GM21367 (cell line): Measurements from ENCODE around the gene MAP7D2.
A peak's percentile ranks its signal among the peaks of the same experiment; 100 is the strongest.

Experiments
- ATAC-seq: cut with Tn5 transposase; IDR thresholded peaks from one replicate; pipeline ENCODE4 v1.9.1; 2021; ENCODE audit not compliant: unreplicated experiment

Gene MAP7D2

GRCh38 chrX:20046223-20046622 is 70.5 kb downstream of the MAP7D2 start:
- no peak for ATAC-seq

- ATAC-seq, result no peak
These were observed 74.5 kb downstream of the MAP7D2 start for GRCh38 chrX:20042221-20042620.

GRCh38 chrX:20038966-20039365 is 77.7 kb downstream of the MAP7D2 start:
- no peak for ATAC-seq

GRCh38 chrX:20037186-20037585 is 79.5 kb downstream of the MAP7D2 start:
- no peak for ATAC-seq

- ATAC-seq, result no peak
These were observed 84.5 kb downstream of the MAP7D2 start for GRCh38 chrX:20032201-20032600.

- ATAC-seq, result no peak
These were observed 87.0 kb downstream of the MAP7D2 start for GRCh38 chrX:20029728-20030127.

- ATAC-seq, result no peak
These were observed 88.1 kb downstream of the MAP7D2 start for GRCh38 chrX:20028588-20028987.

- ATAC-seq, result no peak
These were observed 90.4 kb downstream of the MAP7D2 start for GRCh38 chrX:20026278-20026677.

GRCh38 chrX:20019672-20020365 is 96.9 kb downstream of the MAP7D2 start:
- no peak for ATAC-seq

GRCh38 chrX:20016616-20016945 is 100.1 kb downstream of the MAP7D2 start:
- ATAC-seq, result no peak

- no peak for ATAC-seq
These were observed 100.6 kb downstream of the MAP7D2 start for GRCh38 chrX:20015945-20016615.

GRCh38 chrX:20015422-20015821 is 101.3 kb downstream of the MAP7D2 start:
- ATAC-seq, result no peak

GRCh38 chrX:20011608-20012007 is 105.1 kb downstream of the MAP7D2 start:
- no peak for ATAC-seq

- no peak for ATAC-seq
These were observed 108.6 kb downstream of the MAP7D2 start for GRCh38 chrX:20007962-20008622.

GRCh38 chrX:20005883-20006282 is 110.8 kb downstream of the MAP7D2 start:
- ATAC-seq, result no peak

GRCh38 chrX:20001588-20001987 is 115.1 kb downstream of the MAP7D2 start:
- no peak for ATAC-seq

GRCh38 chrX:19991350-19991718 is 125.4 kb downstream of the MAP7D2 start:
- ATAC-seq, result no peak

GRCh38 chrX:19990556-19991349 is 126.0 kb downstream of the MAP7D2 start, which contains the start of gene BCLAF3:
Gene BCLAF3, minus strand, starts transcription at chrX:19991061. Its CDS starts 20,797 bp downstream, at chrX:19970264.
- peak; percentile 95 for ATAC-seq

- ATAC-seq, result peak; percentile 12
These were observed 126.6 kb downstream of the MAP7D2 start for GRCh38 chrX:19990151-19990555.

- ATAC-seq, result no peak
These were observed 128.9 kb downstream of the MAP7D2 start for GRCh38 chrX:19987856-19988255.

GRCh38 chrX:19986531-19986930 is 130.2 kb downstream of the MAP7D2 start:
- ATAC-seq, result no peak
